Uterus (tissue), 2 donors: Measurements from ENCODE around the gene CHRNA4.

Source experiments
- POLR2A ChIP-seq, 2 donors: fragments of 450-650 bp; IDR thresholded peaks; one replicate each; pipeline ENCODE4 v1.6.1; 2016; ENCODE audit warnings: antibody characterized with exemption in 2 of 2, mild to moderate bottlenecking in 1 of 2, moderate library complexity in 1 of 2
- TF ChIP-seq, protein P1 (sequence below), 4 experiments: fragments of 200-600 bp in 2 of 4; fragments of 450-650 bp in 2 of 4; sonication (generic) in 2 of 4; IDR thresholded peaks; one replicate each; pipeline ENCODE4 v1.5.1; 2016 to 2019; ENCODE audit warnings: antibody characterized with exemption in 4 of 4, mild to moderate bottlenecking in 2 of 4, moderate library complexity in 1 of 4

DNA sequence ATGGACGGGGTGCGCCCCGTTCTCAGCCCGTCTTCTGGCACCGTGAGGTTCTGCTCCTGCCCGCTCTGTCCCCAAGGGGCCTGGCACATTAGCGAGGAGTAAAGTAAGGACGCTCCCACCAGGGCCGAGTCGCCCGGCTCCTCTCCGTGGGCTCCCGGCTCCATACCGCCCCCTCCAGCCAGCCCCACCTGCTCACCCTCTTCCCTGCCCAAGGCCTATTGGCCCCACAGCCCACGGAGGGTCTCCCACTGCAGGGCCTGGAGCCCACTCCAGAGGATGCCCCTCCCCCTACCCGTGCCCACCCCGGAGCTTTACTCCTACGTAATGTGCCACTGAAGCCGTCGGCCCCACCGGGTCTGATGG is 47.5 kb upstream of the CHRNA4 start:
- TF ChIP-seq, protein P1, sequence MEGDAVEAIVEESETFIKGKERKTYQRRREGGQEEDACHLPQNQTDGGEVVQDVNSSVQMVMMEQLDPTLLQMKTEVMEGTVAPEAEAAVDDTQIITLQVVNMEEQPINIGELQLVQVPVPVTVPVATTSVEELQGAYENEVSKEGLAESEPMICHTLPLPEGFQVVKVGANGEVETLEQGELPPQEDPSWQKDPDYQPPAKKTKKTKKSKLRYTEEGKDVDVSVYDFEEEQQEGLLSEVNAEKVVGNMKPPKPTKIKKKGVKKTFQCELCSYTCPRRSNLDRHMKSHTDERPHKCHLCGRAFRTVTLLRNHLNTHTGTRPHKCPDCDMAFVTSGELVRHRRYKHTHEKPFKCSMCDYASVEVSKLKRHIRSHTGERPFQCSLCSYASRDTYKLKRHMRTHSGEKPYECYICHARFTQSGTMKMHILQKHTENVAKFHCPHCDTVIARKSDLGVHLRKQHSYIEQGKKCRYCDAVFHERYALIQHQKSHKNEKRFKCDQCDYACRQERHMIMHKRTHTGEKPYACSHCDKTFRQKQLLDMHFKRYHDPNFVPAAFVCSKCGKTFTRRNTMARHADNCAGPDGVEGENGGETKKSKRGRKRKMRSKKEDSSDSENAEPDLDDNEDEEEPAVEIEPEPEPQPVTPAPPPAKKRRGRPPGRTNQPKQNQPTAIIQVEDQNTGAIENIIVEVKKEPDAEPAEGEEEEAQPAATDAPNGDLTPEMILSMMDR (IDR thresholded peaks at IDR 0.05): no peak
- no peak for TF ChIP-seq POLR2A (IDR thresholded peaks at IDR 0.05)
